ENCODE measurements around the gene ARHGAP24. TPM values are rescaled to one million over a fixed set of nuclear protein-coding genes. Genes with fewer than 3 reads are reported as not detected.

ARHGAP24 gene
- total RNA-seq, 1 experiment from 2014 or later, result 1.5 TPM

GRCh38 chr4:86038037-86038436, 563.1 kb downstream of the ARHGAP24 start:
- H3K4me3 ChIP-seq, result no peak overlapping the region
- no peaks in the 10 kb centered on the region for H3K36me3 ChIP-seq
- H3K9me3 ChIP-seq, result peaks cover 2% of the 10 kb centered on the region; the same call in 1 of the 2 replicates
- H3K27me3 ChIP-seq, result no peaks in the 10 kb centered on the region
- no peak for DNase-seq

GRCh38 chr4:86043755-86044592, 569.0 kb downstream of the ARHGAP24 start:
- Histone ChIP-seq H3K36me3 (no peaks in the 10 kb centered on the region), H3K9me3 (peaks cover 2% of the 10 kb centered on the region; the same call in 1 of the 2 replicates), H3K4me3 (no peak overlapping the region), H3K27me3 (no peaks in the 10 kb centered on the region)
- DNase-seq, result no peak

- Histone ChIP-seq H3K4me3 (no peak overlapping the region), H3K27me3 (no peaks in the 10 kb centered on the region), H3K9me3 (peaks cover 2% of the 10 kb centered on the region; the same call in 1 of the 2 replicates), H3K36me3 (no peaks in the 10 kb centered on the region)
- no peak for DNase-seq
Measured at GRCh38 chr4:86044593-86044985, 569.6 kb downstream of the ARHGAP24 start.

- no peak overlapping the region for H3K4me3 ChIP-seq
- no peak for DNase-seq
- H3K36me3 ChIP-seq, result no peaks in the 10 kb centered on the region
- H3K9me3 ChIP-seq, result no peaks in the 10 kb centered on the region
- H3K27me3 ChIP-seq, result no peaks in the 10 kb centered on the region
Measured at GRCh38 chr4:86048426-86048825, 573.5 kb downstream of the ARHGAP24 start.

- H3K4me3 ChIP-seq, result no peak overlapping the region
- H3K36me3 ChIP-seq, result no peaks in the 10 kb centered on the region
- H3K9me3 ChIP-seq, result no peaks in the 10 kb centered on the region
- H3K27me3 ChIP-seq, result no peaks in the 10 kb centered on the region
- DNase-seq, result no peak
Measured at GRCh38 chr4:86050496-86050895, 575.5 kb downstream of the ARHGAP24 start.

Data from MG63 (cell line).